AG10803 (cell line): Measurements from ENCODE around the gene E2F8.
A peak's percentile ranks its signal among the peaks of the same experiment; 100 is the strongest.
"Not testable (repeated sequence)": the region's sequence is repeated elsewhere in the genome, so short reads cannot be mapped to it uniquely, and the experiment has no call there.

Source experiments
- DNase-seq: peaks from one replicate; pipeline ENCODE4 v3.0.0; 2010; ENCODE audit warnings: low read depth
- H3K4me3 ChIP-seq: 2 replicates; pipeline ENCODE4 v1.5.1; 2011; ENCODE audit warnings: mild to moderate bottlenecking, low read length, control low read depth
- CTCF ChIP-seq: conservative IDR thresholded peaks from 2 replicates; pipeline ENCODE4 v1.5.1; 2011; ENCODE audit warnings: mild to moderate bottlenecking, low read length, control low read depth, inconsistent platforms

E2F8 gene

DNA sequence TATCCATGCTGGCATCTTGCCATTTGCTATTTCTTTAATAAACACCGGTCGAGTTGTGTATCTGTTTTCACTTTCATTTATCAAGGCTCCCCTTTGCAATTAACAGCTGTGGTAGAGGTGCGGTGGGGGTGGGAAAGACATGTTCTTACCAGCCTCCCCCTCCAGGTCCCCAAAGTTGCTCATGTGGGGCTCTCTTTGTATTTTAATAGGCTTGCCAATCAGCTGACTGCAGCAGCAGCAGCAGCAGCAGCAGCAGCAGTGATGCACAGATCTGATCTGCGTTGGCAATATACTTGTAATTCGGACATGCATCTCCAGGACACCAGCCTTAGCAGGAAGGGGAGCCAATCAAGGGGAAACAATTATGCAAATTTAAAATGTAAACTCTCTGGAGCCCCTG, 40.3 kb upstream of the E2F8 start:
- TF ChIP-seq CTCF: no peak
- no peak overlapping the region for H3K4me3 ChIP-seq
- DNase-seq: no peak

GRCh38 chr11:19279451-19279850, 38.7 kb upstream of the E2F8 start:
- TF ChIP-seq CTCF: no peak
- no peak overlapping the region for H3K4me3 ChIP-seq
- DNase-seq: no peak

DNA sequence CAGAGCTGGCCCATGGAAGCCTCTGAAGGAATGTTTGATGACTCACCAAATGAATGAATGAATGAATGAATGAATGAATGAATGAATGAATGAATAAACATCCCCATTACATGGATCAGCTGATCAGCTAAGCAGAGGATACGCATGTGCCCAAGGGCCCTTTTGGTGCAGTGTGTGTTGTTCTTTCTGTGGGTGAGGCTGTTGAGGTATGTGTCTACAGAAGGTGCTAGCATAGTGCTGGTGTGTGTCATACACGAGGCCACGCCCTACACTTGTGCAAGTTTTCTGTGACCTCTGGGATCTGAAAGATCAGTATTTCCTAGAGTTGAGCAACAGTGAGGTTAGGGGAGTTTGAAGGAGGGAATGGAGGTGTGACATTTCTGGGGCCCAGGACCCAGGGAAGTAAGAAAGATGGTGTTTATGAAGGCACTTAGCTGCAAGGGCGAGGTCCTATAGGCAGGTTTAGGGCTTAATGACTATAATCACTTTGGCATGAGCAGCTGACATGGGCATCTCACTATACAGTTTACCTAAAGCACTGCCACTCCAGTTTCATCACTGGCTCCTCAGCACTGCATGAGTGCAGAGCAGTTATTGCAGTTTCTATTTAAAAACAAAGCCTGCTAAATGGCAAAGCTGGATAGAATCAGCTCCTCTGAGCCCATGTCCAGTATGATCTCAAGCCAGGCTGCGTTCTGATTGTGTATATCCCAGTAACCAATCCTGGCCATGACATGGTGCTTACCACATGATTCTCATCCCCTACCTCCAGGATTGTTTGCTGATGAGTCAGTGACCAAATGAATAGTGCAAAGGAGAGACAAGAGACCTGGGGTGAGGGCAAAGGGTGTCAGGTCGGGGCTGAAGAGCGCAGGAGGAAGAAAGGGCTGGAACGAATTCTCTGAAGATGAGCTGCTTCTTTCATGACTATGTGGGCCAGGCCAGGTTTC, 36.4 kb upstream of the E2F8 start:
- H3K4me3 ChIP-seq: no peak overlapping the region
- TF ChIP-seq CTCF: no peak
- DNase-seq: no peak

DNA sequence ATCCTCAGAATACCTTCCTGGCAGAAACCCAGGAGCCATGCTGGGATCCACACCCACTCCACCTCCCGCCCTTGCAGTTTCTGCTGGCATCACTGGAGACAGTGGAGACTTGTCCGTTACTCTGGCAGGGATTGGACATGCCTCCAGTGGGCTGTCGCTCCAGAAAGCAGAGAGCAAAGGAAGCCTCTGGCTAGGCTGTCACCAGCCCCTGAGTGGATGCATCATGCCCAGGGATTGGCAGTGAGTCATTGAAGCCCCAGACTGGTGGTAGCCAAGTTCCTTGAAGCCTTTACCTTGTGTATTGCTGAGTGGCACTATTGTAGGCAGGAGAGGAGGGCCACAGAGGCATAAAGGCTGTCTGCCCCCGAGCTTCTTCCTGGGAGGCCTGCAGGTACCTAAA, 34.8 kb upstream of the E2F8 start:
- DNase-seq: no peak
- no peak for TF ChIP-seq CTCF
- H3K4me3 ChIP-seq: no peak overlapping the region

- H3K4me3 ChIP-seq: not testable (repeated sequence)
- peak; percentile 68 for DNase-seq
These were observed 32.5 kb upstream of the E2F8 start for GRCh38 chr11:19273219-19273618.

- TF ChIP-seq CTCF: no peak
- no peak overlapping the region for H3K4me3 ChIP-seq
- DNase-seq: no peak
These were observed 28.2 kb upstream of the E2F8 start for GRCh38 chr11:19268909-19269308.

GRCh38 chr11:19267567-19267966, 26.8 kb upstream of the E2F8 start:
- no peak for DNase-seq
- TF ChIP-seq CTCF: no peak
- H3K4me3 ChIP-seq: no peak overlapping the region

DNA sequence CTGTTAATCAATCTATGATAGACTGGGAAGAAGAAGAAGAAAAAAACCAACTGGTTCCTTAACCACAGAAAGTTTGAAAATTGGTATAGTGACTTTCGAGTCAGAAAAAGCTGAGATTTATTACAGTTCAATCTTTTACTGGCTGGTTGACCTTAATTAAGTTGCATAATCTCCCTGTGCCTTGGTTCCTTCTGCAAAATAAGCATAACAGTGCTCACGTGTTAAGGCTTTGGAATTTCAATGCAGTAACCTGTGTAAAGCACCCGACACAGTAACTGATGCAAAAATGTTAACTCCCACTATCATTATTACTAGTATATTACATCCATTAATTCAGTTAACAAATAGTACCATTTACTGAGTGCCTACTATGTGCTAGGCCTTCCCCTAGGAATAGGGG, 22.6 kb upstream of the E2F8 start:
- no peak for TF ChIP-seq CTCF
- no peak for DNase-seq
- H3K4me3 ChIP-seq: no peak overlapping the region
